Limb (tissue), 2 donors: Measurements from ENCODE around the gene EFCC1.

Source experiments
- DNase-seq, 2 donors: peaks; one replicate each; pipeline ENCODE4 v3.0.0-alpha.2; 2016; ENCODE audit errors: extremely low spot score in 2 of 2

The EFCC1 gene

GRCh38 chr3:129014793-129015345 lies 13.8 kb downstream of the EFCC1 start:
- DNase-seq: no peak

GRCh38 chr3:129015388-129016105 lies 14.4 kb downstream of the EFCC1 start:
- DNase-seq: no peak

- DNase-seq: no peak
Observed at GRCh38 chr3:129016356-129016719, 15.2 kb downstream of the EFCC1 start.

GRCh38 chr3:129016720-129017483 lies 15.8 kb downstream of the EFCC1 start:
- no peak for DNase-seq

DNA sequence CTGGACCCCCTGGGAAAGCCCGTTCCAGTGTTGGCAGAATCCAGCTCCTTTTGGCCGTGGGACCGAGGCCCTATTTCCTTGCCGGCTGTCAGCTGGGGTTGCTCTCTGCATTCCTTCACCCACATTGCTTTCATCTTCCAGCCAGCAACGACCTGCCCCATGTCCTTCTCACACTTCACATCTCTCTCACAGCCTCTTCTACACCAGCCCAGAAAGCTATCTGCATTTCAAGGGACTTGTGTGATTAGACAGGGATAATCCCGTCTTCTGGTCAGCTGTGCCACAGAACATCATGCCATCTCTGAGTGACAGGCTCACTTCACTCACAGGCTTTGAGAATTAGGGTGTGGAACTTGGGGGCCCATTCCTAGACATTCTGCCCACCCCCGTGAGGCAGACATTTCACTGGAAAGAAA lies 16.4 kb downstream of the EFCC1 start:
- DNase-seq: no peak

GRCh38 chr3:129018271-129018670 lies 17.2 kb downstream of the EFCC1 start:
- DNase-seq: no peak

- DNase-seq: no peak
Observed at GRCh38 chr3:129018751-129019150, 17.6 kb downstream of the EFCC1 start.

DNA sequence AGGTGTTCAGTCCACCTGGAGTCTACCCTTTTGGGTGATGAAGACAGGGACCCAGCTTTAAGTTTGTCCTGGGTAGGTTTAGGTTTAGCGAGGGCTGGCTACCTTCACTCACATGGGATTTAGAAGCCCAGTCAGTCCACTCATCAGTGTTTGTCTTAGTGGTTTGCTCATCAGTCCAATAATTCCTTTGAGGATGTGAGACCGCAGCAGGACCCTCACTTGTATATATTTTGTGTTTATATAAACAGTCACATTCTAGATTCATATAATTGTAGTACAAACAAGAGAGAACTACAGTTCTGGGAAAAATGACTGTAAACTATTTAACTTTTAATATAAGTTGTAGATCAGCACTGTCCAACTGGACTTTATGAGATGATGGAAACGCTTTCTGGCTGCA lies 18.2 kb downstream of the EFCC1 start:
- DNase-seq: no peak

DNA sequence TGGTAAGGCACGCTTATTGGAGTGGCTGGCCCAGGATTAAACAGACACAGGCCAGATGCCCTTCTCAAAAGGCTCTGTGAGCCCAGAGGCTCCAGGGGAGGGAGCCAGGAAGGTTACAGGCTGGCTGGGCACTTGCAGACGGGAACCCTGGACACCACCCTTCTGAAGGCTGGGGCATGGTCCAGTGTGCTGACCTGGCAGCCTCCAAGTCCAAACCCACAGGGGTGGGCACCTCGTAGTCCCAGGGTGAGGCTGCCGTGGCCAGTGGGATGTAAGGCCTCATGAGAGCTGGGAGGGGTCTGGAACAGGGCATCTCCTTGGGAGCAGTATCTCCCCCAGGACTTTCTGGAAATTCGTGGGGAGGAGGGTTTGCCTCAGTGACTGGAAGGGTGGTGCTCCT lies 19.6 kb downstream of the EFCC1 start:
- no peak for DNase-seq

- DNase-seq: no peak
Observed at GRCh38 chr3:129021140-129021551, 20.0 kb downstream of the EFCC1 start.

DNA sequence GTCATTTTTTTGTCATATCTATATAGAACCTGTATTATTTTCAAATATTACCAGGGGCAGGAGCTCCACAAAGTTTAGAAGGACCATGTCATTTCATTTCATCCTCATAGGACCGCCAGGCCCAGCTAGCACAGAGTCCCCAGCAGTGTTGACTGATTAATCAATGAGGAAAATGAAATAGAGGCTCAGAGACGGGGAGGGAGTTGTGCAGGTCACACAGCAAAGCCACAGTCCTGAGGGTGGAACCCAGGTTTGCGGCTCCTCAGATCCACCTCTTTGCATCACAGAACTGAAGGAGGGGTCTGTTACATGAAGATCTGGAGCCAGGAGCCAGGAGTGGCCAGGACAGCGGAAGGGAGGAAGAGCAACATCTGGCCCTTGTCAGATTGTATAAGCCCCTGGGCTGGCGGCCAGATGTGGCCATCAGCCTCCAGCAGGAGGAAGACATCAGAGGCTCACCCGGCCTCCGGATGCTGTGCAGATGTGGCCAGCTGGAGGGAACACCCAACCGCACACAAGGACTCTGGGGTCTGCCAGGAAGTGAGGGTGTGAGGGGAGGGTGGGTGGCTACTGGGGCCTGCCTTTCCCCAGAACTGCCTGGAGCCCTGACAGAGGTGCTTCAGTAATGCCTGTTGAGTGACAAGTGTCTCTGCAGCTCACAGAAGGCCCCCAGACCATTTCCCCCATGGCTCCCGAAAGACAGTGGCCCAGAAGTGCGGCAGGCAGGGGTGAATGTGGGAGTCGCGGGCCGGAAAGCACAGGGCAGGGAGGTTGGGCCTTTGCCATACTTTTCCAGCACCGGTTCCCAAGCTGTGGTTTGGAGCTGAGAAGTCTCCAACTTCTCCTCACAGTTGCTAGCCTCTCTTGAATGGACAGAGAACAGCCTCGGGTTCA lies 21.3 kb downstream of the EFCC1 start:
- DNase-seq: peak; percentile 32 to 61

GRCh38 chr3:129023008-129023358 lies 21.9 kb downstream of the EFCC1 start:
- DNase-seq: no peak

GRCh38 chr3:129023909-129024308 lies 22.8 kb downstream of the EFCC1 start:
- DNase-seq: no peak

DNA sequence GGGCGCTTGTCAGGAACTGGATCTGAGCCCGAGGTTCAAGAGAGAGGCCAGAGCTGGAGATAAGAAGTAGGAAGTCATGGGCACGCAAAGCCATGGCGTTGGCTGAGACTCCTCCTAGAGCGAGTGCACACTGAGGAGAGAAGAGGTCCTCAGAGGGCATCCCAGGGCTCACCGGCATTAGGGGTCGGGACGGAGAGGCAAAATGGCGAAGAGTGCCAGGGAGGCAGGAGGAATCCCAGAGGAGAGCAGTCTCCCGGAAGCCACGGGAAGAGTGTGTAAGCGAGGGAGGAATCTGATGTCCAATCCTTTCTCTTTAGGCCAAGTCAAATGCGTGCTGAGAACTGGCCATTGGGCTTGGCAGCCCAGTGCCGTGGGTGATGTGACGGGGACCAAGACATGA lies 24.0 kb downstream of the EFCC1 start:
- peak in 1 of 2 donors; percentile 20 for DNase-seq

DNA sequence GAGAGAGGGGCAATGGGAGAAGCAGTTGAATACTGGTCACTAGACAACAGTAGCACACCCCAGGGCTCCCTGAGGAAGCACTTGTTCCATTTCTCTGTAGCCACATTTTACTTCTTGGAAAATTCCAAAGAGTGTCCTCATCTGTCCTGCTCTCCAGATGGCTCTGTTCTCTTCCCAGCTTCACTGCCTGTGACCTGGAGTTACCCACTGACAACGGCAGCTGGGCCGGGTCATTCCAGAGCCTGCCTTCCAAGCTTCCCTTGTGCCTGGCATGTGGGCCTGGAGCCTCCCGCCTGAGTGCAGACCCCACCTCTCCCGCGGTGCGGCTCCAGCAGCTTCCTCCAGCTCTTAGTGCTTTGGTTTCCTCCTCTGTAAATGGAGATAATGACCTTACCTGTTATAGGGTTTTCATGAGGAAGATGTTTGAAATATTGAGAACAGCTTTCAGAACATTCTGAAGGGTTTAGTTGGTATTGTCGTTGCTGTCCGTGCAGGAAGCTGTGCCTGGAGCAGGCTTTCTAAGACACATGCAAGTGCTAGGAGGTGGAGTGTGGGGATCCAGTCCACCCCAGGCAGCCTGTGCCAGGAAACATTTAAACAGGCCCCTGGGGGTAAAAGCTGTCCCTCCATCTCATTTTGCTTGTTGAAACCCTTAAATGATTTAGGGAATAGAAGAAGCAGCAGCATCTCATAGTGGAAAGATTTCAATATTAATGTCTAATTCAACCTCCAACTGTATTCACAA lies 24.8 kb downstream of the EFCC1 start:
- peak in 1 of 2 donors; percentile 24 for DNase-seq

DNA sequence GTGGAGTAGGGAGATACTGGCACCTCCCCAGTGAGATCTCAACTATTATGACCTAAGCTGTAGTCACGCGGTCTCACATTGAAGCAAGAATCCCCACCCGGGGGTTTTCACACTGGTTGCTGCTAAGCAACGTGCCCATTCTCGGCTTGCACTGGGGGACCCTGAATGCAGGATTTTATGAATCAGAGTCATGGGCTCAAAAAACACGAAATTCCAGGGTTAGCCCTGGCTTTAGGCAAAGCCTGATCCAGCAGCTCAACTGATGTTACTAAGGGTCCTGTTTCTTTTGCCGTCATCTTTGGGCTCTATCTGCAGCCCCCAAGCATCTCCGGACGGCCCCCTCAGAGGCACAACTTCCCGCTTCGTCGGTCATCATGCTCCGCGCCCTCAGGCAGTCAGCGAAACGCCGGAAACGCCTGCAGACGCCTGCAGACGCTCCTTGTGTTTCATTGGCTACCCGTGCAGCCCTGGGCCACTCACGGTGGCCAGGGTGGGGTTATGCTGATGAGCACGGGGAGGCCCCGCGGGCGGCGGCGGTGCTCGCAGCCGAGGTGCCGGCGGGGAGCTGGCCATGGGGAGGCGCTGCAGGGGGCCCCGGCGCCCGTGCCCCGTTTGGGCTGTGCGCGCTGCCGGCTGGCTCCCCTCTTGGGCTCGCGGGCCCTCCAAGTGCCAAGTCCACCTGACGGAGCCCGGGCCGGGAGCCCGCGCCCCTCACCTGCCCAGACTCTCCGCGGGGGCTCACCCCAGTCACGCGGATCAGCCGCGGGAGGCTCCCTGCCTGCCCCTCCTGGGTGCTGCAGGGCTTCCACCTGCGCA lies 25.8 kb downstream of the EFCC1 start:
- peak; percentile 75 to 87 for DNase-seq

DNA sequence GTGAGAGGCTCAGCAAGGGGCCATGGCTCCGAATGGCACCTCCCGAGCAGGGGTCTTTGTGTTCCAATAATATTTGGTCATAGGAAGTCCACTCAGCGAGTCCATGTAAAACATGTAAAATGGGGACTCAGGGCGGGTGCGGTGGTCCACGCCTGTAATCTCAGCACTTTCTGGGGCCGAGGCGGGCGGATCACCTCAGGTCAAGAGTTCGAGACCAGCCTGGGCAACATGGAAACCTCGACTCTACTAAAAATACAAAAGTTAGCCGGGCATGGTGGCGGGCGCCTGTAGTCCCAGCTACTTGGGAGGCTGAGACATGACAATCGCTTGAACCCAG lies 26.4 kb downstream of the EFCC1 start:
- no peak for DNase-seq

DNA sequence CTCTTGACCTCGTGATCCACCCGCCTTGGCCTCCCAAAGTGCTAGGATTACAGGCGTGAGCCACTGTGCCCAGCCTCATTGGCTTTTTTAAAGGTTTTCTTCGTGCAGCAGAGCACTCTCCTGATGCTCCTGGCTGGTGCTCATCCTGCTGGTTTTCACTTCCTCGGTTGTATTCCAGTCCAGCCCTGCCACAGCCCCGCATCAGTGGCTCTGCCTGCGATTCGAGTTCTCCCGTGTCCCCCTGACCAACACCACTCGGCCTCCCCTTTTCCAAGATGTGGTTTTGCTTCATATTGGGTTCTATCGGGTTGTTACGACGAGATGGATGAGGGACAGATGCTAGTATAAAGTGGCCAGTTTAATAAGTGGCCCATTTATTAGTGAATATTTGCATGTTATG lies 27.8 kb downstream of the EFCC1 start:
- no peak for DNase-seq

- DNase-seq: no peak
Observed at GRCh38 chr3:129030611-129031010, 29.5 kb downstream of the EFCC1 start.

DNA sequence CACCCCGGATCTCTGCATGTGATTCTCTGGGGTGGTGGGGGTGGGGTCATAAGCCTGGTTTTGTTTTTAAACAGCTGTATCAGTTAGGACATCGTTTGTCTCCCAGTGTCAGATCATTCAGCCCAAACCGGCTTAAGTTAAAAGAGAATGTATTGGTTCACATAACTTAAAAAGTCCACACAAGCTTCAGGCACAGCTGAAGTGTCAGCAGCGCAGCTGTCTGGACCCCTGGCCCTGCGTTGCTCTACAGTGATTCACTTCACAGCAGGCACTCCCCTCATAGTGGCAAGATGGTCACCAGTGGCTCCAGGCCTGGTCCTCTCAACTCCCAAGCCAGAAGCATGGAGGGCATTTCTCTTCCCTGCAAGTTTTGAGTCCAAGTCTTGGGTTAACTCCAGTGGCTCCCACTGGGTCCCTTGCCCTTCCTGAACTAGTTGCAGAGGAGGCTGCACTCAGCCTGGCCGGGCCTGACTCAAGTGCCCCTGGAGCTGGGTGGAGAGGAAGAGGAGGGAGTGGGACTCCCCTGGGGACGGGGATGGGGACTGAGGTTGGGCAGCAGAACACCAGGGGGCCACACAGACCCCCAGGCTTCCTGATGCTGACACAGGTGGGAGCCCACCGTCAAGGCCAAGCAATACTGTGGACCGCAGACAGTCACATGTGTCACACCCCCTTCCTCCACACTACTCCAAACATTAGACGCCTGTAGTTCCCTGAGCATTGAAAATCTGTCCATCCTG lies 30.5 kb downstream of the EFCC1 start:
- DNase-seq: no peak
